GM21360 (cell line): ENCODE results near the gene FNDC10.
"Not testable (repeated sequence)": the region's sequence is repeated elsewhere in the genome, so short reads cannot be mapped to it uniquely, and the experiment has no call there.

Source experiments
- ATAC-seq: cut with Tn5 transposase; IDR thresholded peaks from one replicate; pipeline ENCODE4 v1.9.1; 2021; ENCODE audit warnings: mild to moderate bottlenecking, moderate library complexity; ENCODE audit not compliant: unreplicated experiment

Gene FNDC10

DNA sequence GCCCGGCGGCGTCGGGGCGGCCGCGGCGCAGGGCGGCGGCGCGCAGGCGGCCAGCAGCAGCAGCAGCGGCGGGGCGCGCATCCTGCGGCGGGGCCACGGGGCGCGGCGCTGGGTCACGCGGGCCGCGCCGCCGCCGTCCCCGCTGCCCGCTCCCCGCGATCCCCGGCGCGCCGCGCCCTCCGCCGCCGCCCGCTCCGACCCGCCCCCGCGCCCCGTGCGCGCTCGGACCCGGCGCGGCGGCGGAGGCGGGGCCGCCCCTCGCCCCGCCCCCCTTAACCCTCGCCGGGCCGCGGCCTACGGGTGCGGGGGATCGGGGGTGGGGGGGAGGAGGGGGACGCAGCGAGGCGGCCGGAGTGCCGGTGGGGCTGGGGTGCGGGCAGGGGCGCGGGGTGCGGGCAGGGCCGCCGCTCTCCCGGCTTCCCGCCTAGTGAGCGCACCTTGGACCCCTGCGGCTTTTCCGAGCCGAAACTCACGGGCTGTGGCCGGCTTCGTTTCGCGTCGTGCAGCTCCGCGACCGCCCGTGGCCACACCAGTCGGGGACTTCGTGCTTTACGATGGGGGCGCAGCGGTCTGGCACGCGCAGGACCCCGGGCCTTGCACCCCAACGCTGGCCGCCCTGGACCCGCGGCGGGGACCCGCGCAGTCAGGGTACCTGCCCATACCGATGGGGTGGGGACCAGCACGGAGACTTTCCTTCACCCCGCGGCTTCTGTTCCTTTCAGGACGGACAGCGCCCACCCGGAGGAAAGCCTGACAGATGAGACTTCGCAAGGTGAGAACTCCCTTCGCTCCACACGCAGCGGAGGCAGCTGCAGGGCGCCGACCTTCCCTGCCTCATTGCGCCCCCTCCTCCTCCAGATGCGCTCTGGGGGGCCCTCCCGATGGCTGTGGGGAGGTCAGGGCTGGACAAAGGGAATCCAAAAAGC, at the start of gene FNDC10:
TSS of gene FNDC10 (minus strand) at position 201 of the 926 bp plus-strand sequence. CDS start at position 81, 120 bp downstream.
- ATAC-seq: no peak

DNA sequence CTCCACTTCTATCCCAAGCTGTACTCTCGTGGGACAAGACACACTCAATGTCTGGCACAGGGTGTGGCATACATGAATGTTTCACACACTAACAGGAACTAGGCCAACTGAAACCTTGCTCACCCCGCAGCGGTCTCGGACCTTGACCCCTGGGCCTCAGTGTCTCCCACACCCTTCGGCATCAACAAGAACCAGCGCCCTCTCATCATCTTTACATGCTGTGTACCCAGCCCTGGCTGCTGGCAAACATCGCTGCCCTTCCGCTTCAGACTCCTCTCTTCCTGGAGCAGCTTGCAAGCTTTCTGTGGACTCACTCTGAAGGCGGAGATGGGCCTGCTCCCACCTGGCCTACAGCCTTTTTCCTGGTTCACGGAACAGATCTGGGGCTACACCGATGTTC, 48.3 kb upstream of the FNDC10 start:
- ATAC-seq: not testable (repeated sequence)

DNA sequence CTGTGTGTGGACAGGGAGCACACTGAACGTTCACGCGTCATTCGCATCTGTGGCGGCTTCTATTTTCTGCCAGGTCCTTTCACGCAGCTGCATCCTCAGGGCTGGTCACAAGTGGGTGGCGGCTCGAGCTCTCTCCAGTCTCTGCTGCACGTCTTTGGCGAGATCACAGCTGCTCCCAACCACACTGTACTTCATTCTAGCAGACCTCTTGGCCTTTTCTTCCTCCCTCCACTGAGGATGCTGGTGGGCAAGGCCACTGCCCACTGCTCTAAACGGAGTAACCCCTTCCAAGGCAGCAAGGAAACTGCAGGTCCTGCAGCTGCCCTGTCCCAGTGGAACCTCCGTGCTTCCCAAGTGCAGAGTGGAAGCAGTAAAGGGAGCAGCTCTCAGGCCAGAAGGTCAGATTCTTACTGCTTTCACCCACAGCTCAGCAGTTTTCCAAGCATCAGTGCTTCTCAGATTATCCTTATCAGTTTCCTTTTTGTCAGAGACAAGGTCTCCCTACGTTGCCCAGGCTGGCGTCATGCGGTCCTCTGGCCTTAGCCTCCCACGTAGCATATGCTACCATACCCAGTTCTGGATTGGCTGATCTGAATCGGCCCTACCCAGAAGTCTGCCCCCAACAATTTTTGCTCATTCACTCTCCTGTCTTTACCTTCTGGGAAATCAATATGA, 47.8 kb upstream of the FNDC10 start:
- not testable (repeated sequence) for ATAC-seq

DNA sequence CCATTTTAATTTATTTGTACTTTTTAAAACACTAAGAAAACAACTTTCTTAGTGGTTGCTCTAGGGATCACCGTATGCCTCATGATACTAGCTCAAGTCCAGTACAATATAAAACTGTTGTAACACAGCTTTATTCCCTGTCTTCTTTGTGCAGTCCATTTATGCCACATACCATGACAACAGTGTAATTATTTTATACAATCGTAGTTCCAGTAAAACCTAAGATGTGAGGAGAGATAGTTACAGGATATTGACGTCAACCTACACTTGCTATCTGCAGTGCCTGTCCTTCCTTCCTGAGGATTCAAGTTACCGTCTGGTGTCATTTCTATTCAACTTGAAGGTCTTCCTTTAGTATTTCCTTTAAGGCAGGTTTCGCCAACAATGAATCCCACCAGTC, 46.4 kb upstream of the FNDC10 start:
- ATAC-seq: not testable (repeated sequence)

DNA sequence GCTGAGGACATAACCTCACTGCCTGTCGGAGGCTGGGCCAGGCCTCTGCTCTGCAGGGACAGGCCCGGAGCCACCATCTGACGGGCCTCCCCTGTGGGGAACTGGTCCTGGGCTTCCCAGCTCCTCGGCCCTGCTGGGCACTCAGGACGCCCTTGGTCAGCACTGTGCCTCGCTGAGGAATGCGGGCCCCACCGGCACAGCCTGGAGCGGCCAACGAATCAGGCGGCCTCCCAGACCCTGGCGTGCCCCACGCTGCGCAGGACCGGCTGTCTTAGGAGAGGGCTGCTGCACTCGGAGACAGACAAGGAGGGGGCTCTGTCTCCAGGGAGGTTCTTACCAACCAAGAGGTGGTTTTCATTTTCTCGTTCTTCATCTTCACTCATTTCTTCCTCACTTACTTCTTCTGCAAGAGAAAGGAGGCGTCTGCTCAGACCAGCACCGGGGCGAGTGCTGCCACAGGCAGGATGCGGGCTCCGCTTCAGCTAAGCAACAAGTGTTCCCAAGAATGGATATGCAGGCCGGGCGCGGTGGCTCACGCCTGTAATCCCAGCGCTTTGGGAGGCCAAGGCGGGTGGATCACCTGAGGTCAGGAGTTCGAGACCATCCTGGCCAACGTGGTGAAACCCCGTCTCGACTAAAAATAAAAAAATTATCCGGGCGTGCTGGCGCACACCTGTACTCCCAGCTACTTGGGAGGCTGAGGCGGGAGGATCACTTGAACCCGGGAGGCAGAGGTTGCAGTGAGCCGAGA, 41.0 kb upstream of the FNDC10 start:
- ATAC-seq: not testable (repeated sequence)

DNA sequence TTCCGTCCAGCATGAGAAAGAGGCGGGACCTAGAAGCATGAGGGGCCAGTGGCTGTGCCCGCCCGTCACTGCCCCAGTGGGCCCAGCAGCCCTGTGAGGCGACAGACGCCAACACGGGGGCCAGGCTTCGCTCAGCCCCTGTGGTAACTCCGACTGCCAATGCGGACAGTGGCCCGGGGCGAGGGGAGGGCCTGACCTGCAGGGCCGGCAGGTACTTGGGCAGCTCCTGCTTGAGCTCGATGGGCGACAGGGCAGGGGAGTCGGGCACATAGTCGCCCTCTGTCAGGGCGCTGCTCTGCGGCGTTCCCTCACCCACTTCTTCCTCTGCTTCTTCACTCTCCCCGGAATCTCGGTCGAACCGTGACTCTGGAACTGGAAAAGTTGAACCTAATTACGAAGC, 40.1 kb upstream of the FNDC10 start:
- not testable (repeated sequence) for ATAC-seq

DNA sequence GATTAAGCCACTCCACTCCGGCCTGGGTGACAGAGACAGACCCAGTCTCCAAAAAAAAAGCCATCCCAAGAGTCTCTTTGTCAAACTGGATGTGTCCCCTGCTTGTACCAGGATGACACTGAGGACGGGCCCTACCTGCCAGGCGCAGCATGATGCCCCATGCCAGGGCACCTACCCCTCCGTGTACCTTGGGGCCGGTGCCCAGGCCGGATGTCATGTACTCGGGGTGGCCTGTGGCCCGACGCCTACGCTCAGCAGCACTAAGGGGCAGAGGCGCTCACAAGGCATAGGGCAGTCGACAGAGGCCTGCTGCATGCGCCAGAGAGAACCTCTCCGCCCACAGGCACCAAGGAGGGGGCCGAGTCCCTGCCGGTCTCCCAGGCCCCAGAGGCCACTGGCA, 39.4 kb upstream of the FNDC10 start:
- not testable (repeated sequence) for ATAC-seq

DNA sequence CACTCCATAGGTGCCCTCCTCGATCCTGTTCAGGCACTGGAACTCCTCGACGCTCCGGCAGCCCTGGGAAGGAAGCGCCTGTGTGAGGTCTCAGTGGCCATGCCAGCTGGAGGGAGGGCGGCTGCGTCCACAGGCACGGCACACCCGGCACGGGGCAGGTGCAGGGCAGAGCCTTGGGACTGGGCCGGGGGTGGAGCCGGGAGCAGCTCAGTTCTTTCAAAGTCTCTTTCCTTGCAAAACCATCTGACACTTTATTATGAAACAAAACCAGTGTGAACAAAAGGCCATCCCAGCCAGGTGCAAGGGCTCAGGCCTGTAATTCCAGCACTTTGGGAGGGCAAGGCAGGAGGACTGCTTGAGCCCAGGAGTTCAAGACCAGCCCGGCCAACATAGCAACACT, 38.6 kb upstream of the FNDC10 start:
- ATAC-seq: not testable (repeated sequence)

DNA sequence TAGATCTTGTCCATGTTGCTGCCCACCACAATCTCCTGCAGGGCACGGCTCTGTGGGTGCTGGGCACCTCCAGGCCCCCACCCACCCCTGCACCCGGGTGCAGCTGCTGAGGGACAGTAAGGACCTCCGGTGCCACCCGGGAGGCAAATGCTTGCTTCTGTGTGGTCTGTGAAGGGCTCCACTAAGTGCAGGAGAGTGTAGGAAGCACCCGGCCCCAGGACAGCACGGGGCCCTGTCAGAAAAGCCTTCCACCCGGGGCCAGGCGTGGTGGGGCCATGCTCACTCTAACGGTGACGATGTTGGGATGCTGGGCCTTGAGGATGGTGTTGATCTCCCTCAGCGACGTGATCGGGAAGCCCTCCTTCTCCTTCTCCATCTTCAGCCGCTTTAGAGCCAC, 37.5 kb upstream of the FNDC10 start:
- ATAC-seq: not testable (repeated sequence)

DNA sequence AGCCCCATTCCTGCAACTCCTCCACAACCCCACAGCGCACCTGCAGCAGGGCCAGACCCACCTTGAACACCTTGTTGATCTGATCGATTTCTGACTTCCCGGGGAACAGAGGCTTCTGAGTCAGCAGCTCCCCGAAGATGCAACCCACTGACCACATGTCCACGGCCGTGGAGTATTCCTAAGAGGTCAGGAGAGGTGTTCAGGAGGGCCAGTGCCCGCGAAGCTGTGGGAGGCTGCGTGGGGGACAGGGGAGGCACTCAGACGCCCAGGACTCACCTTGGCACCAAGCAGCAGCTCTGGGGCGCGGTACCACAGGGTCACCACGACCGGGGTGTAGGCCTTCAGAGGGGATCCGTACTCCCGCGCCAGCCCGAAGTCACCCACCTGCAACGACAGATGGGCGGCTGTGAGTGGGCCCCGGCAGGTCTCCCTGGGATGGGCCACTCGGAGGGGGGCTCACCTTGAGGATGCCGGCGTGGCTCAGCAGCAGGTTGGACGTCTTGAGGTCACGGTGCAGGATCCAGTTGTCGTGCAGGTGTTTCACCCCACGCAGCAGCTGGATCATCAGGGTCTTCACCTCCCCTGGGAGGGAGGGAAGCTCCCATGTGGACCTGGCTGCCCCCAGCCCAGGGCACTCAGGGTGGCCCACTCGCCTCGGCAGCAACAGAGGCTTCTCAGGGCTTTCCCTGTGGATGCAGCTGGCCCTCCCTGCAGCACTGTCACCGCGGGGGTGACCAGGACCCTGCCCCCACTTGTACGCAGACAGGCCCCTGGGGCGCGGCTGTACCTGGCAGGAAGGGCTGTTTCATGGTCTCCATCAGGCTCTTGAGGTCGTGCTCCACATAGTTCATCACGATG, 36.9 kb upstream of the FNDC10 start:
- ATAC-seq: not testable (repeated sequence)

DNA sequence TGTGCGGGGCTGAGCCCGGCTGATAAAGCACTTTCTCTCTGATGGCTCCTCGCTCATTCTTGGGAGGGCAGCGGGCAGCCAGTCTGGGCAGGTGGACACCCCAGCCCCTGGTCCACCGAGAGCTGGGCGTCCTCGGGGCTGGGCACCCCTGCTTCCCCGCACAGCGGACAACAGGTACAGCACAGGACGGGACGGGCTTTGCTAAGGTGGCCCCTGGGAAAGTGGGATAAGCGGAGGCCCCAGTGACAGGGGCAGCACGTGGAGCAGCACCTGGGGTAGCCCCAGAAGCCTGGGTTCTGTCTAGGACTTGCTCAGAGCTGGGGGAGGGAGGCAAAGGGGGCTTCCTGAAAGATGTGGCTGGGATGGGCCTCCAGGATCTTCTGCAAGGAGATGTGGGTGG, 34.7 kb upstream of the FNDC10 start:
- not testable (repeated sequence) for ATAC-seq

DNA sequence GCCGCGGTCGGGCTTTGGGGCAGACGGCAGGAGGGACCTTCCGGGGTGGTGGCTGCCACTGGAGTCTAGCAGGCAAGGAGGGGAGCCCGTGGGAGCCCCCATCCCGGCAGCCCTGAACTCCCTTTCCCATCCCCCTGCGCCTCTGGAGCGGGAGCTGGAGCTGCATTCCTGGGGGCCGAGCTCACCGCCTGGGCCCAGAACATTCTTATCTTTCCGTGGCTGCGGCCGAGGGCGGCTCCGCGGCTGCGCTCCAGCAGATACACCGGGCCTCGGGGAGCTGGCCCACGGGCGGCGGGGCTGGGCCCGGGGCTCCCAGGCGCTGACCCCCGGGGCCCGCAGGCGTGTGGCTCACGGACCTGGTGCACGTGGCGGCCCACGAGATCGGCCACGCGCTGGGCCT, 33.5 kb upstream of the FNDC10 start:
- not testable (repeated sequence) for ATAC-seq

DNA sequence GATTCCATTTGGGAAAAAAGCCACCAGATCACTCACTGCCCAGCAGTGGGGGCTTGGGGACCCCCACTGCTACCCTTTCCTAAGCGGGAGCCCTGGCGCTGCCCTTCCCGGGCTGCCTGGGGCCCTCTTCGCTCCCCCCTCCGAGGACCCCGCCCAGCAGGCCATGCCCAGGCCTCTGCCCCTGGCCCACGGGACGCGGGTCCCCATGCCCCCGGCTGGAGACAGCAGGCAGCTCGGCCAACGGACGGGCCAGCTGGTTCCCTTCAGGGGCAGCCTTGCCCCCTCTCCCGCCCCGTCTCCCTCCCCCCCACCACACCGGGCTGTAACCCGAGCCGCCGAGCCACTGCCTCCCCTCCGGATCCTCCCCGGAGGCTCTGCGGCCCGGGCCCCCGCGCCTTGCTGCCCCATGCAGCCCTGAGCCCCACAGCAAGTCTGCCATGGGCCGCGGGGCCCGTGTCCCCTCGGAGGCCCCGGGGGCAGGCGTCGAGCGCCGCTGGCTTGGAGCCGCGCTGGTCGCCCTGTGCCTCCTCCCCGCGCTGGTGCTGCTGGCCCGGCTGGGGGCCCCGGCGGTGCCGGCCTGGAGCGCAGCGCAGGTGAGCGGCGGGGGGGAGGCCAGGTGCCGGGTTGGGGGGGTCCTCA, 32.0 kb upstream of the FNDC10 start, which contains the start of gene MMP23B:
TSS of gene MMP23B (plus strand) at position 392 of the 639 bp plus-strand sequence. CDS start at position 438, 46 bp downstream.
- no peak for ATAC-seq

DNA sequence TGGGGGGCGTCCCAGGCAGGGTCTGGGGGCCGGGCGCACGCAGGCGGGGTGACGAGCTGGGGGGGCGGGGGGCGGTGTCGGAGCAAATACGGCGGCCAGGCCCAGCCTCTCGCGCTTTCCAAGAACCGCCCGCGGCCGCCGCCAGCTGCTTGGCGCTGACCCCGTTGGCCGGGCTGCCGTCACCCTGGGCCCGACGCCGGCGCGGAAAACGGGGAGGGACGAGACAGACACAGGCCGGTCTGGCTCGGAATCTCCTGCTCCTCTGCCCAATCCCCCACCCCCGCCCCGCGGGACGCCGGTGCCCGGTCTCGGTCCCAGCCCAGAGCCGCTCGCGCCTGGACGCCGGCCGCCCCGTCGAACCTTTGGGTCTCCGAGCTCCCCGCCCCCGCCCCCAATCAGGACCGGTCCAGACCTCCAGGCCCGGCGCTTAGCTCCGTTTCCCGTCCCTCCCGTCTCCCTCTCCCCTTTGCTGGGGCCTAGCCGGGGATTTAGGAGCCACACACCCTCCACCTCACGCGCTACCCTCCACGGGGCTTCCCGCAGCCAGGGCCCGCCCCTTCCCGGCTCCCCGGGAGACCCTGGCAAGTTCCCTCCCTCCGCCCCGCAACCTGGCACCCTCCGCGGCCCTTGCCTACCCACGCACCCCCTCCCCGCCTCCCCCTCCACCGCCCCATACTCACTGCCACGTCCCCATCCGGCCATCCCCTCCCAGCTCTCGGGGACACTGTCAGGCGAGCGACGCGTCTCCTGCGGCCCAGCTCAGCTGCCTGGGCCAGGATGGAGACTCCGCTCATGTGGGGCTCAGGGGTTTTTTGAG, 31.2 kb upstream of the FNDC10 start:
- ATAC-seq: no peak

DNA sequence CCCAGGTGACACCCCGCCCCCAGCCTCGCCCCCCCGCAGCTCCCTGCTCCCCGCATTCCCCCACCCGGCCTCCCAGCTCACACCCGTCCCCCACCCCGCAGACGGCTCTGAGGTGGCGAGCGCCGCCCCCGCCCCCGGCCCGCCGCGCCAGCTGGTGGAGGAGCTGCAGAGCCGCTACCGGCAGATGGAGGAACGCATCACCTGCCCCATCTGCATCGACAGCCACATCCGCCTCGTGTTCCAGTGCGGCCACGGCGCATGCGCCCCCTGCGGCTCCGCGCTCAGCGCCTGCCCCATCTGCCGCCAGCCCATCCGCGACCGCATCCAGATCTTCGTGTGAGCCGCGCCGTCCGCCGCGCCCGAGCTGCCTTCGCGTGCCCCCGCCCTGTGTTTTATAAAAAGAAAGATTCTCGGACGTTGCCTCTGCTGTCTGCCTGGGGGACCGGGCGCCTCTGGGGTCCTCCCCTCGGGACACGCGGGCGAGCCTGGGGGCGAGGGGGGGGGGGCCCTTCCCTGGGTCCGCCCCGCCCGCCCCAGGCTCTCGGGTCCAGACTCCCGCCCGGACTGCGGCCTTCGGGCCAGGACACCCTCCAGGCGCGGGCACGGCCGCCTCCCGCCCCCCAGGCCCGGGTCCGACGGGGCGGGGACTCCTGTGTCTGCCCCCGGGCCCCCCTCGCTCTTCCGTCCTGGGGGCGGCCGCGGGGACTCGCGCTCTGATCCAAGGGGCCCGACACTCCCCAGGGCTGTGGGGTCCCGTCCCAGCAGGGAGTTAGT, 30.4 kb upstream of the FNDC10 start:
- no peak for ATAC-seq

DNA sequence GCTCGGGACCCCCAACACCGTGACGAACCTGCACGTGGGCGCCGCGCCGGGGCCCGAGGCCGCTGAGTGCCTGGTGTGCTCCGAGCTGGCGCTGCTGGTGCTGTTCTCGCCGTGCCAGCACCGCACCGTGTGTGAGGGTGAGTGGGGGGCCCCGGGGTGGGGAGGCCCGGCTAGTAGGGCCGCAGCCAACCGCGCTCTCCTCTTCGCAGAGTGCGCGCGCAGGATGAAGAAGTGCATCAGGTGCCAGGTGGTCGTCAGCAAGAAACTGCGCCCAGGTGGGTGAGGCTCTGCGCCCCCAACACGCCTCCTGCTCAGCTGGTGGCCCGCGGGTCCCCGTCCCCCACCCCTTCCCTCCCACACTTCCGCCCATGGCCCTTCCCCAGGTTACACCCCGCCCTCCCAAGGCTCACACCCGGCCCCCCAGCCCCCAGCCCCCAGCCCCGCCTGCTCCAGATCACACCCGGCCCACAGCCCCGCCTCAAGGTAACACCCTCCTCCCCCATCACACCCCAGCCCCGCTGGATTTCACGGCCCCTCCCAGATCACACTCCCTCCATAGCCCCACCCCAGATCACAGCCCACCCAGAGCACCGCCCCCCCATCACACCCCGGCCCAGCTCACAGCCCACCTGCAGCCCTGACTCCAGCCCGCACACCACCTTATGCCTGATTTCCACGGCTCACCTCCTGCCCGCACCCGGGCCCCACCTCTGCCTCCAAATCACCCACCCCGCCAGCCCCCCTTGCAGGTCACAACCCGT, 29.7 kb upstream of the FNDC10 start:
- ATAC-seq: no peak

DNA sequence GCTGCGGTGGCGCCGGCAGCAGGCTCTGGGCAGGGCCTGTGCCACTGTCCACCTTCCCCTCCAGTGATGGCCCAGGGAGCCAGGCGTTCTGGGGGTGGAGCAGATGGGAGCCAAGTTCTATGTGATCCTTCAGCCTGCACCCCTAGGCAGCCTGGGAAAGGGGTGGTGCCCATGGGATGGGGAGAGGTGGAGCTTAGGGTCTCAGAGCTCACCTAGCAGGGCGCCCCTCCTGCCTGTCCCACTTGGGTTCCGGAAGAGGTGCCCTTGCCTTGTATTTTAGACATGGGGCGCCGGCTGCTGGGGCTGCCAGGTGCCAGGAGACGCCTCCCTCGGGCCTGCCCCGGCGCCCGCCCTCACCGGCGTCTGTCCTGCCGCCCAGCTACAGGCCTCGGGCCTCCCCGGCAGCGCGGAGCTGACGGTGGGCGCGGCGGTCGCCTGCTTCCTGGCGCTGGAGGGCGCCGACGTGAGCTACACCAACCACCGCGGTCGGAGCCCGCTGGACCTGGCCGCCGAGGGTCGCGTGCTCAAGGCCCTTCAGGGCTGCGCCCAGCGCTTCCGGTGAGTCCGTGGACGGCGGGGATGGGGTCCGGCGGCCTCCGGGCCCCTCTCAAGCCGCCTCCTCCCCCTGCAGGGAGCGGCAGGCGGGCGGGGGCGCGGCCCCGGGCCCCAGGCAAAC, 29.0 kb upstream of the FNDC10 start:
- ATAC-seq: no peak
